ENCODE results near the gene FAM219B. TPM values are rescaled to one million over a fixed set of nuclear protein-coding genes. Genes with fewer than 3 reads are reported as not detected.

FAM219B gene
- total RNA-seq, 2 experiments from 2014 or later, result 31.5 to 37.6 TPM

DNA sequence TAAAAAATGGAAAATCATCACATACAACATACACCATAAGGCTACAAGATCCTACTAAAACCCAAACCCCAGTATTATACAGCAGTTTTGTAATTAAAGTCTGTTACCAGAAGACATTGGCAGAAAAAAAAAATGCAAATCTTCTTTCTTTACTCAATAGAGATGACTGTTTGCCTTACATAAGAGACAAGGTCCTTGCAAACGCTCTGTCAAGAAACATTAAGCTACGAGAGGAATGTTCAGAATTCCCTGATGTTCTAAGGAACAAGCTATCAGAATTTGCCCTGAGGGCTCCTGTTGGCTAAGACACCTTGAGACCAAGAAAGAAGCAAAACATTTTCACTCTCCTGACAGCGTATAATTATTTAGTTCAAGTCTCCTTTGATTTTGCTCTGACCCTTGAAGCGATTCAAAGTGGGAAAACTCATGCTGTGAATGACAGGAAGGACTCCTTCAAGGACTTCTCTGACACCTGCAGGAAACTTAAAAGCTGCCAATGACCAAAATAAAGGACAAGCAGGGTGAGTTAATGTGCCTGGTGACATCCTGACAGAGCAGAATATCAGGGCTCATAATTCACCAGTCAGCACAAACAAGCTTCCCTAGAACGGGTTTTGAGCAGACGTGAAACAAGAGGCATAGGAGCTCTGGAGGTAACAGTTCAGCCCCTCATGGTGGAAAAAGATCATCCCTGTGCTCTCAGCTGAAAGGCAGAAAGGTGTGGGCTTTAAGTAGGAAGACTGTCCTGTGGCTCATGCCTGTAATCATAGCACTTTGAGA, 36.0 kb downstream of the FAM219B start:
- no peaks in the 10 kb centered on the region for H3K27me3 Mint-ChIP-seq
- no peak for DNase-seq
- peaks cover 68% of the 10 kb centered on the region for H3K4me1 Mint-ChIP-seq
- peaks cover 42% of the 10 kb centered on the region for H3K36me3 Mint-ChIP-seq
- H3K4me3 Mint-ChIP-seq, result peak overlapping the region; percentile 98
- no peaks in the 10 kb centered on the region for H3K9me3 Mint-ChIP-seq
- peak overlapping the region; percentile 82 for H3K27ac Mint-ChIP-seq

DNA sequence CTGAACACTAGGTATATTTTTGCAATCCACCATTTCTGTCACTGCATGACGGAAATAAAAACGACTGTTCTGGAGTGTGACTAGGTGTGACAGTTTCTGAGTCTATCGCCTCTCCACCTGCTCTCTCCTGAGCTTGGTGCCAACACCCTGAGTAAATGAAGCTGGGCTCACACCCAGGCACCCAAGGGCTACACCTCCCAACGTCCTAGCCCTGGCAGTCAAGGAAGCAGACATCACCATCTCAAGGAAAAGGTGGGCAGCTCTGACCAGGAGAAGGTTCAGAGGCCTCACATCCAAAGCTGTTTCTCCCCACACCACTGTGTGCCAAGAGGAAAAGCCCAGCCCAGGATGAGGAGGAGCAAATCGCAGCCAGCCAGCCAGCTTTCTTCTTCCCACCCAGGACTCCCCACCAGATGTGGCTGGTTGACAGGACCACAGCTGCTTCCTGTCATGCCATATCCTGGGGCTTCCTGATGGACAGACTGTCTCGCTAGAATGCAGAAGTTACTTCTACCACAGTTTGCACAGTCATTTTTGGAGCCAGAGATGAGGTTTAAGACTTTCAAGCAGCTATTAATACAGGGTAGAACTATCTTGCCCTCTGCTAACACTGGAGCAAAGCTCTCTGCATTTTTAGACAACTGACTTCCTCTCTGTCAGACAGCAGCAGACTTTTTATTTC, 36.8 kb downstream of the FAM219B start:
- DNase-seq, result peak; percentile 51
- Mint-ChIP-seq H3K9me3 (no peaks in the 10 kb centered on the region), H3K36me3 (peaks cover 46% of the 10 kb centered on the region), H3K27ac (peak overlapping the region; percentile 82), H3K4me1 (peaks cover 73% of the 10 kb centered on the region), H3K4me3 (peak overlapping the region; percentile 98), H3K27me3 (no peaks in the 10 kb centered on the region)

DNA sequence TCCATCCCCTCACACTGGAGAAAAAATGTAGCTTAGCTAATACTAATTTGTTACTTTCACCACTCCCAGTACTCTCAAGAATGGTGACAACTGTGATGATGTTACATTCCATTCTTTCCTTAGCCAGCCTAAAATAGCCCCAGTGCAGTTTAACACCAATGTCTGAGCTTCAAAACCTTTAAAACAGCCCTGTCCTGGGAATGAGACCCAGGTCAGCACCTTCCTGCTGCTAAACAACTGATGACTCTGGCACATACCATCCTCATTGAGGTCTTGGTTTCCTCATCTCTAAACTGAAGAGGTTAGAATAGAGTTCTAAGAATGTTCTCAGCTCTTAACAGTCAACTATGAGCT, 37.3 kb downstream of the FAM219B start:
- H3K27ac Mint-ChIP-seq, result peak overlapping the region; percentile 82
- no peaks in the 10 kb centered on the region for H3K9me3 Mint-ChIP-seq
- DNase-seq, result no peak
- H3K27me3 Mint-ChIP-seq, result no peaks in the 10 kb centered on the region
- peak overlapping the region; percentile 98 for H3K4me3 Mint-ChIP-seq
- H3K4me1 Mint-ChIP-seq, result peaks cover 77% of the 10 kb centered on the region
- peaks cover 48% of the 10 kb centered on the region for H3K36me3 Mint-ChIP-seq

DNA sequence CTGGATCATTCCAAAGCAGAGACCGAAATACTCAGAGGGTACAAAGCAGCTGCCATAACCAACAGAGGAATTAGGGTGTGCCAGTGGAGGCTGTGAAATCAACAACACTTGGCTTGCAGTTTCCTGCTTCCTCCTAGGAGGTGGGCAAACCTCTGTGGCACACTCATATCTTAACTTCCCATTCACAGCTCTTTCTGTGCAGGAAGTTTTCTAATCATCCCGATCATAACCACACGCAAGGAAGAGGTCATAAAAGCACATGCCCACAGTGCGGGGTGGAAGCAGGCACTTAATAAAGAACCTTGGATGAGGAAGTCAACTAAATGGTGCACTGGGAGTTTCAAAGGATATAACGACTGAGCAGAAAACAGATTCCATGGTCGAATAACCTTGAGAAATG, 38.6 kb downstream of the FAM219B start:
- Mint-ChIP-seq H3K27me3 (no peaks in the 10 kb centered on the region), H3K27ac (peak overlapping the region; percentile 64), H3K4me3 (peak overlapping the region; percentile 39), H3K9me3 (no peaks in the 10 kb centered on the region), H3K4me1 (peaks cover 78% of the 10 kb centered on the region), H3K36me3 (peaks cover 51% of the 10 kb centered on the region)
- DNase-seq, result no peak

DNA sequence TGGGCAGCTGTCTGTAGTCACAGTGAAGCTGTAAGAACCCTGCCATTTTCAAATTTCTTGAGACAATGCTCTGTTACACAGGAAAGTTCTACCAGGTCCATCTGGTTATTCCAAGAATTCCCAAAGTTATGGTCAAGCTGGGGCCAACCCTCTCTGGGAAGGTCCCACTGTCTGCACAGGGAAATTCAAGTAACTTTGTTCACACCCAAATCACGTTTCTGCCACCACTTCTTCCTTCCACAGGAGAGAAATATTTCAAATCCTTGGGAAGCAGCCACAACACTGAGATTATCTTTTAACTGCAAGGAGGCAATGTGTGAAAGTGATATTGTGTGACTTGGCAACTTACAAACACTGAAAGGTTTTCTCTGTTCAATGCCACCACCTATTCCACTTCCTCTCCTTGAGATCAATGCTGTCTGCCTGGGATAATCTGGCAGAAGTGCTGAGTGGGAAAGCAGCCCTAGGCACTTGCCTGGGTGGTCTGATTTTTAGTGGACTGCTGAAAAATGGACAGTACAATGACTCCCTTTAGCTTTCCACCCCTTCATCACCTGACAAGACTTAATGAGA, 39.1 kb downstream of the FAM219B start:
- H3K4me3 Mint-ChIP-seq, result peak overlapping the region; percentile 12
- peaks cover 74% of the 10 kb centered on the region for H3K4me1 Mint-ChIP-seq

DNA sequence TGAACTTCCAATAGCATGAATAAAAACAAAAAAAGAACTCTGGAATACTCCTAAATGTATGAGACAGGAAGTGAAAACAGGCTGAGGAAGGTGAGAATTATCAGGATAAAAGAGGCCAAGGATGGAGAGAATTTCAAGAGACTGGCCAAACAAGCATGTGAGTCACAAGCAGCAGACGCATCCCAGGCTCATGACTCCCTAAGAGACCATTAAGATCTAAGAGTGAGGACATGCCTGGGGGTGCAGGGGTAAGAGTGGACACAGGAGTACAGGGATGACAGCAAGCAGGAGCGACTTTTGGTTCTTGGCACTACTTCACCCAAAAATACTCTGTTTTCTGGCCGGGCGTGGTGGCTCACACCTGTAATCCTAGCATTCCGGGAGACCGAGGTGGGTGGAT, 40.6 kb downstream of the FAM219B start:
- H3K27ac Mint-ChIP-seq, result no peak overlapping the region
- no peak overlapping the region for H3K4me3 Mint-ChIP-seq

More for the DNA sequence above, 39.1 kb downstream of the FAM219B start:
- no peaks in the 10 kb centered on the region for H3K27me3 Mint-ChIP-seq
- peaks cover 48% of the 10 kb centered on the region for H3K36me3 Mint-ChIP-seq
- peak overlapping the region; percentile 64 for H3K27ac Mint-ChIP-seq
- H3K9me3 Mint-ChIP-seq, result no peaks in the 10 kb centered on the region
- no peak for DNase-seq

DNA sequence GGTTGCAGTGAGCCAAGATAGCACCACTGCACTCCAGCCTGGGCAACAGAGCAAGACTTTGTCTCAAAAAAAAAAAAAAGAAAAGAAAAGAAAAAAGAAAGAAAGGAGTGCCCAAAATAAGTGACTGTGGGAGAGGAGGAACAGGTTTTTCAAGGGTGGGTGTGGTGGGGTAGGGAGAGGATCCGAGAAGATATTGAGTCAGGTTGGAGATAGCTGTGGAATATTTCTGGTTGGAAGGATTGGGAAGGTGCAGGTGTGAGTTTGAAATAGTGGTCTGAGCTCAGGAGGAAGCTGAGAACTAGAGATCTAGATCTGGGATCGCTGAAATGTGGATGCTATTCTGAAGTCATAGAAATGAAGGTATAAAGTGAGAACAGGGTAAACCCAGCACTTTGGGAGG, 41.3 kb downstream of the FAM219B start:
- Mint-ChIP-seq H3K27ac (peak overlapping the region; percentile 75), H3K27me3 (no peaks in the 10 kb centered on the region), H3K4me1 (peaks cover 63% of the 10 kb centered on the region), H3K4me3 (no peak overlapping the region), H3K36me3 (peaks cover 43% of the 10 kb centered on the region), H3K9me3 (no peaks in the 10 kb centered on the region)
- DNase-seq, result no peak

More for the DNA sequence above, 40.6 kb downstream of the FAM219B start:
- H3K9me3 Mint-ChIP-seq, result no peaks in the 10 kb centered on the region
- H3K4me1 Mint-ChIP-seq, result peaks cover 71% of the 10 kb centered on the region
- no peak for DNase-seq
- H3K36me3 Mint-ChIP-seq, result peaks cover 43% of the 10 kb centered on the region
- H3K27me3 Mint-ChIP-seq, result no peaks in the 10 kb centered on the region

DNA sequence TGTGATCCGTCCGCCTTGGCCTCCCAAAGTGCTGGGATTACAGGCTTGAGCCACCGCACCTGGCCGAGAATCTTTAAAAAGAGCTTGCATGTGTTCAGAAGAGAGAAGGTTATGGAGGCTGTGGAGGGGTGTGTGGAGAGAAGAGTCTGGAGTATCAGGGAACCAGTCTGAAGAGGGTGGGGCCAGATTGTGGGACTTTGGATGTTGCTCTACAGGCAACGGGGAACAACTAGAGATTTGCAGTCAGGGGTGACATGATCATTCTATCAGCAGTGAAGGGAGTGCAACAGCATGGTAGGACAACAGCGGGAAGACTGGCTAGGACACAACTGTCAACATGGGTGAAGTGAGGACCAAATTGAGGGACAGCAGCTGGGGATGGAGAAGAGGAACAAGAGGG, 42.4 kb downstream of the FAM219B start:
- H3K4me1 Mint-ChIP-seq, result peaks cover 58% of the 10 kb centered on the region
- no peaks in the 10 kb centered on the region for H3K27me3 Mint-ChIP-seq
- peaks cover 33% of the 10 kb centered on the region for H3K36me3 Mint-ChIP-seq
- H3K4me3 Mint-ChIP-seq, result no peak overlapping the region
- H3K9me3 Mint-ChIP-seq, result no peaks in the 10 kb centered on the region
- DNase-seq, result no peak
- H3K27ac Mint-ChIP-seq, result peak overlapping the region; percentile 47

DNA sequence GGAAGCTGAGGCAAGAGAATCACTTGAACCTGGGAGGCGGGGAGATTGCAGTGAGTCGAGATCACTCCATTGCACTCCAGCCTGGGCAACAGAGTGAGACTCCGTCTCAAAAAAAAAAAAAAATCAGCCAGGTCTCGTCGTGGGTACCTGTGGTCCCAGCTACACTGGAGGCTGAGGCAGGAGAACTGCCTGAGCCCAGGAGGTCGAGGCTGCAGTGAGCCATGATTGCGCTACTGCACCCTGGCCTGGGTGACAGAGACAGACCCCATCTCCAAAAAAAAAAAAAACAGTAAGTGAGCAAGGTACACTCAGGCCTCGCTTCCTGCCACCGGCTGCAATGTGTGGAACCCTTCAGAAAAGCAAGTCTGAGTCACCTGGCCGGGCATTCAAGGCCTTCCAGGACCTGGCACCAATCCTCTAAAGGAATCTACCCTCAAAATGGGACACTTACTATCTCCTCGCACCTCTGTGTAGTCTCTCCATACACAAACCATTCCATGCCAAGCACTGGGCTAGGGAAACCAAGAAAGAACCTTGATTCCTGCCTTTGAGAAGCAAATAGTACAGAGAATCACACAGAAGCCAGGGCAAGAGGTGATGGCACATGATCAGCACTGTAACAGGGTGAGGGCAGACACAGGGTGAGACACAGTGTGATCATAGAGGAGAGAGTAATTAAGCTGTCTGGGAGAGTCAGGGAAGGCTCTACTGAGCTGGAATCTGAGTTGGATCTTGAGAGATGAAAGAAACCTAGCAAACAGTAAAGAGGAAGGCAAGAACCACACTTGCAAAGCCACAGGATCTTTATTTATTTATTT, 43.2 kb downstream of the FAM219B start:
- H3K27me3 Mint-ChIP-seq, result no peaks in the 10 kb centered on the region
- H3K9me3 Mint-ChIP-seq, result no peaks in the 10 kb centered on the region
- DNase-seq, result no peak
- peak overlapping the region; percentile 69 for H3K27ac Mint-ChIP-seq
- H3K4me3 Mint-ChIP-seq, result no peak overlapping the region
- H3K36me3 Mint-ChIP-seq, result peaks cover 29% of the 10 kb centered on the region
- H3K4me1 Mint-ChIP-seq, result peaks cover 59% of the 10 kb centered on the region

DNA sequence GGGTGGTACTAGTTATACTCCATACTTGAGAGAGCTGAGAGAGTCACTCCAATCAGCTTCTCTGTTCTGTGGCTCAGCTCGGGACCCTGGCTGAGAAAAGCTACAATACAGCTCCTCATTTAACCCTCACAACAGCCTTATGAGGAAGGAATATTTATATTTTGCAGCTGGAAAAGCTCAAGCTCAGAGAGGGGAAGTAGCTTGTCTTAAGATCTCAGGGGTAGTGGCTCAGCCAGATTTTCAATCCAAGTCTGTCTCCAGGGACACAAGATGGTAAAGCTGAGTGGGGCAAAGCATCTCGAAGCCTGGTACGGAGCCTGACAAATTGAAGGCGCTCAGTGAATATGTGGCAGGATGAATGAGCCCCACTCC, 48.3 kb downstream of the FAM219B start:
- Mint-ChIP-seq H3K4me1 (peaks cover 38% of the 10 kb centered on the region), H3K36me3 (peaks cover 8% of the 10 kb centered on the region), H3K27me3 (no peaks in the 10 kb centered on the region), H3K9me3 (no peaks in the 10 kb centered on the region), H3K27ac (peak overlapping the region; percentile 59), H3K4me3 (peak overlapping the region; percentile 1)
- DNase-seq, result no peak

DNA sequence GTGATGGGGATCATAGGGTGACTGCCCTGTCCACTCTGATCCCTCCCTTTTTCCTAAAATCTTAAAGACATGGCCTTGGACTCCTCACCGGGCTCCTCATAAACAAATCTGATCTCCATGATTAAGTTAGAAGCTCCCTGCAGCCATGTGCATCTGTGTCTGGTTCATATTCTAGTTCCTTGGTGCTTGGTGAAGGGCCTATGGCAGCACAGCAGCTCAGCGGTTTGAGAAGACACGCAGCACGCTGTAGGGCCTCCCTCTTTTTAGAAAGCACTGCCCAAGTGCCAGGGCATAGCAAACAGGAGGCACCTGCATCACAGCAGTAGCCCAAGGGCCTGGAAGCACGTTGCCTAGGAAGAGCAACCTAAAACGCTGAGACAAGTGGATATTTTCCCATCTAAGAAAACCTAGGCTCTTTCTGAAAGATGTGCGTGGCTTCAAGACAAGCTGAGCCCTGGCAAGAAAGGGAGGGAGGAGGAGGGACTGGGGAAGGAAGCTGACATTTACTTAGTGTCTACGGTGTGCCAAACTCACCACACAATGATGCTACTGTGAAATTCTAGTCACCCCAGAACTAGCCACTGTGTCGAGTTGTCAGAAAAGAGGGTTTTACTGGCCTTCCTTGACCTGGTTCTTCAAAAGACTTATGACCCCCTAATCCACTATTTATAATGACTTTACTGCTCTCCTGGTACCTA, 48.8 kb downstream of the FAM219B start:
- Mint-ChIP-seq H3K27me3 (no peaks in the 10 kb centered on the region), H3K4me3 (peak overlapping the region; percentile 1), H3K36me3 (peaks cover 10% of the 10 kb centered on the region), H3K9me3 (no peaks in the 10 kb centered on the region), H3K4me1 (peaks cover 38% of the 10 kb centered on the region), H3K27ac (peak overlapping the region; percentile 59)
- no peak for DNase-seq

DNA sequence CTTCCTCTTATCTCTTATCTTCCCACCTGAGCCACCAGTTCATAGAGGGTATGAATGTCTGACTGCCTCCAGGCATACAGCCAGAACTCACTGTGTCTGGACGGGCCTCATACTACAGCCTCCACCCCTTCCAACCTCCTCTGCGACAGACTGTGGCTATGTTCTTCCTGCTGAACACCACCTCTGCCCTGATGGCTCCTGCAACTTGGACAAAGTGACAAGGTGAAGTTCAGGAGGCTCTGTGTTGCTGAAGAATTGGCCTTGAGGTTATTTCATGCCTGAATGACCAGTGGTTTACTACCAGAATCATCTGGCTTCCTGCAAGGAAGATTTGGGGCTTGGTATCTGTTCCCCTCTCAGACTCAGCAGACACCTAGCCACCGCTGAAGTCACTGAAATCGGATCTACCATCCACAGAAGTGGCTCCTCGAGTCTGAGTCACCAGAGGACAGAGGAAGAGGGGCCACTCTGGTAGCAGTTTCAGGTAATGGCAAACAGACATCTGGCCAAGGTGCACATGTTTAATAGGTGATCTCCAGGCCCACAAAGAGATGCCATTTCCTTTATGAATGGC, 49.5 kb downstream of the FAM219B start:
- peaks cover 38% of the 10 kb centered on the region for H3K4me1 Mint-ChIP-seq
- no peak for DNase-seq
- H3K27ac Mint-ChIP-seq, result peak overlapping the region; percentile 52
- H3K9me3 Mint-ChIP-seq, result no peaks in the 10 kb centered on the region
- peaks cover 10% of the 10 kb centered on the region for H3K36me3 Mint-ChIP-seq
- H3K4me3 Mint-ChIP-seq, result no peak overlapping the region
- no peaks in the 10 kb centered on the region for H3K27me3 Mint-ChIP-seq

DNA sequence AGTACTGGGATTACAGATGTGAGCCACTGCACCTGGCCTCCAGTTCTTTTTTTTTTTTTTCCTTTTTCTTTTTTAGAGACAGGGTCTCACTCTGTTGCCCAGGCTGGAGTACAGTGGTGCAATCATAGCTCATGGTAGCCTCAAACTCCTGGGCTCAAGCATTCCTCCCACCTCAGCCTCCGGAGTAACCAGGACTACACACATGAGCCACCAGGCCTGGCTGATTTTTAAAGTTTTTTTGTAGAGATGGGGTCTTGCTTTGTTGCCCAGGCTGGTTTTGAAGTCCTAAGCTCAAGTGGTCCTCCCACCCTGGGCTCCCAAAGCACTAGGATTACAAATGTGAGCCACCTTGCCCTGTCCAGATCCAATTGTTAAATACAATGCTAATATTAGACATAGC, 50.1 kb downstream of the FAM219B start:
- Mint-ChIP-seq H3K4me1 (peaks cover 38% of the 10 kb centered on the region), H3K27ac (no peak overlapping the region), H3K9me3 (no peaks in the 10 kb centered on the region), H3K27me3 (no peaks in the 10 kb centered on the region), H3K36me3 (peaks cover 10% of the 10 kb centered on the region), H3K4me3 (no peak overlapping the region)
- DNase-seq, result no peak

DNA sequence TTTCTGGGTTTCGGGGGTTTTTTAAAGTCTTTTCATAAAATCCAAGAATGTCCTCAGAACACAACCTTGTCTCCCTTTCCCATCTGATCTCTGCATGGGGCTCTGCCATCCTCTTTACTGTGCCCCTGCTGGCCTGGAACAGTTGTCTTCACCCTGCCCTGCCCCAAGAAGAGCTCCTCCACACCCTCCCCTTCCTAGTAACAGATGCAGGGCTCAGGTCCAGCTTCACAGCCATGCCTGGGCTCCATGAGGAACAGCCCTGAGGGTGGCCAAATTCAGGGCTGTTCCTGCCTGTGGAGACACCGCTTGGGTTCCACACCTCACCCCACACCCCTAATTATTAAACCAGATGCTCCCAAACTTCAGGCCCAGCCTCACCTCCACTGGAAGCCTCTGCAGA, 50.8 kb downstream of the FAM219B start:
- DNase-seq, result no peak
- H3K27ac Mint-ChIP-seq, result peak overlapping the region; percentile 58
- peaks cover 10% of the 10 kb centered on the region for H3K36me3 Mint-ChIP-seq
- H3K27me3 Mint-ChIP-seq, result no peaks in the 10 kb centered on the region
- peaks cover 35% of the 10 kb centered on the region for H3K4me1 Mint-ChIP-seq
- H3K4me3 Mint-ChIP-seq, result no peak overlapping the region
- H3K9me3 Mint-ChIP-seq, result no peaks in the 10 kb centered on the region
